PC-3 (cell line): ENCODE measurements around the gene MYO16. TPM values are rescaled to one million over a fixed set of nuclear protein-coding genes. Genes with fewer than 3 reads are reported as not detected.
"Not testable (repeated sequence)": the region's sequence is repeated elsewhere in the genome, so short reads cannot be mapped to it uniquely, and the experiment has no call there.

Experiments used
- ATAC-seq: fragments of 200-7000 bp; cut with Tn5 transposase; 2 replicates; pipeline ENCODE4 v1.9.1; 2020; ENCODE audit warnings: mild to moderate bottlenecking, moderate library complexity
- BruUV-seq: library from RNA; stranded (reverse); fragments of 400-500 nt; replicated peaks from 2 replicates; lab custom pipeline; 2021; lab: Mats Ljungman, UMichigan
- CTCF ChIA-PET: fragments of 300-600 bp; sonication (Branson Sonifier 250); formaldehyde crosslinking; loops from one replicate; lab custom pipeline; 2022; ENCODE audit warnings: antibody characterized with exemption; lab: Charles Lee
- POLR2A ChIA-PET: fragments of 300-600 bp; sonication (Branson Sonifier 250); formaldehyde crosslinking; loops from one replicate; lab custom pipeline; 2022; ENCODE audit warnings: antibody characterized with exemption; ENCODE audit not compliant: unreplicated experiment; lab: Charles Lee
- DNase-seq: peaks from one replicate; pipeline ENCODE4 v3.0.0-alpha.2; 2015
- H2AFZ ChIP-seq: fragments of 300-600 bp; sonication (generic); 2 replicates; pipeline ENCODE4 v1.6.0; 2016; ENCODE audit warnings: antibody characterized with exemption, low read length
- H3F3A ChIP-seq: fragments of 300-600 bp; sonication (generic); one replicate; pipeline ENCODE4 v1.6.0; 2017; ENCODE audit warnings: antibody characterized with exemption, low read length, control low read depth, mild to moderate bottlenecking; ENCODE audit not compliant: unreplicated experiment
- H3K27ac ChIP-seq: fragments of 300-600 bp; sonication (generic); 2 replicates; pipeline ENCODE4 v1.5.1; 2016; ENCODE audit warnings: mild to moderate bottlenecking, low read length
- H3K27me3 ChIP-seq: fragments of 300-600 bp; sonication (generic); 2 replicates; pipeline ENCODE4 v1.6.1; 2016; ENCODE audit warnings: low read length, mixed read lengths
- H3K36me3 ChIP-seq: fragments of 300-600 bp; sonication (generic); 2 replicates; pipeline ENCODE4 v1.6.1; 2016; ENCODE audit warnings: low read depth, mixed run types, low read length, mixed read lengths
- H3K4me1 ChIP-seq: fragments of 300-600 bp; sonication (generic); 2 replicates; pipeline ENCODE4 v1.5.1; 2016; ENCODE audit warnings: low read length; ENCODE audit not compliant: insufficient read depth
- H3K4me2 ChIP-seq: fragments of 300-600 bp; sonication (generic); 2 replicates; pipeline ENCODE4 v1.6.0; 2016; ENCODE audit warnings: low read length
- H3K4me3 ChIP-seq: fragments of 300-600 bp; sonication (generic); 2 replicates; pipeline ENCODE4 v1.5.1; 2016; ENCODE audit warnings: mild to moderate bottlenecking, low read length, mixed read lengths
- H3K79me2 ChIP-seq: fragments of 300-600 bp; sonication (generic); 2 replicates; pipeline ENCODE4 v1.6.1; 2017; ENCODE audit warnings: low read length, mixed read lengths
- H3K9ac ChIP-seq: fragments of 300-600 bp; sonication (generic); 2 replicates; pipeline ENCODE4 v1.6.0; 2016; ENCODE audit warnings: mild to moderate bottlenecking, low read length
- H3K9me2 ChIP-seq: fragments of 300-600 bp; sonication (generic); replicated peaks from 2 replicates; pipeline ENCODE4 v1.6.1; 2016; ENCODE audit warnings: mixed run types, low read length, mixed read lengths
- H3K9me3 ChIP-seq: fragments of 300-600 bp; sonication (generic); 2 replicates; pipeline ENCODE4 v1.6.1; 2016; ENCODE audit warnings: low read length, mixed read lengths
- H4K20me1 ChIP-seq: fragments of 300-600 bp; sonication (generic); 2 replicates; pipeline ENCODE4 v1.6.1; 2016; ENCODE audit warnings: low read length, mixed read lengths
- EZH2 ChIP-seq: fragments of 300-600 bp; sonication (generic); IDR thresholded peaks from one replicate; pipeline ENCODE4 v1.6.1; 2017; ENCODE audit warnings: antibody characterized with exemption, mild to moderate bottlenecking, low read length; ENCODE audit not compliant: unreplicated experiment
- EZH2phosphoT487 ChIP-seq: fragments of 300-600 bp; sonication (generic); IDR thresholded peaks from 2 replicates; pipeline ENCODE4 v1.6.1; 2018; ENCODE audit warnings: mild to moderate bottlenecking, antibody characterized with exemption, low read length, borderline replicate concordance
- intact Hi-C: fragments of 100-400 bp; cut with micrococcal nuclease; formaldehyde crosslinking; loops from 2 replicates; pipeline ENCODE4 v1.9.0; 2023
- total RNA-seq: library from RNA; depleted of rRNA; stranded (reverse); fragments of >200 nt; gene quantifications from 2 replicates; pipeline ENCODE4 v1.2.3, GENCODE V29; 2014
- TF ChIP-seq, protein P1 (sequence below): fragments of 300-600 bp; sonication (generic); conservative IDR thresholded peaks from 2 replicates; pipeline ENCODE4 v1.5.1; 2017; ENCODE audit warnings: antibody characterized with exemption, low read depth, mild to moderate bottlenecking, low read length

The MYO16 gene
- total RNA-seq, 1 experiment from 2014 or later = not detected

DNA sequence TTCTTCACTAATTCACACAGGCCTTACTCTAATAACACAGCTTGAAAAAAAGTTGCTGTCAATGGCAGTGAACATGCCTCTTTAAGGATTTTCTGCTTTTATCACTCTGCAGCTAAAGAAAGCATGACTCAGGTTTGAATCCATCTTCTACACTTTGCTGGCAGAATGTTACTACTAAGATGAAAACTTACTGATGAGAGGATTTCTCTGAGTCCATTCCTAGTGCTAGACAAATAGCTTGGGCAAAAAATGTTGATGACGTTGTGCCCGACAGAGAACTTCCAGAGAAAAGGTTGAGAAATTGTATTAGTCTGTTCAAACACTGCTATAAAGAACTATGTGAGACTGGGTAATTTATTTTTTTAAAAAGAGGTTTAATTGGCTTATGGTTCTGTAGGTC lies 585.0 kb downstream of the MYO16 start:
- Histone ChIP-seq H3K4me3 (no peak overlapping the region), H3K27ac (no peak overlapping the region), H4K20me1 (no peaks in the 10 kb centered on the region), H3K9me2 (no peaks in the 10 kb centered on the region), H3K79me2 (no peaks in the 10 kb centered on the region), H3K4me1 (peaks cover 30% of the 10 kb centered on the region), H2AFZ (no peak overlapping the region), H3K9ac (no peak overlapping the region), H3K36me3 (no peaks in the 10 kb centered on the region), H3K27me3 (no peaks in the 10 kb centered on the region), H3K9me3 (no peaks in the 10 kb centered on the region), H3K4me2 (no peak overlapping the region), H3F3A (no peaks in the 10 kb centered on the region)
- CTCF ChIA-PET = no interaction called here
- TF ChIP-seq EZH2phosphoT487 (no peak), EZH2 (no peak)
- TF ChIP-seq, protein P1, sequence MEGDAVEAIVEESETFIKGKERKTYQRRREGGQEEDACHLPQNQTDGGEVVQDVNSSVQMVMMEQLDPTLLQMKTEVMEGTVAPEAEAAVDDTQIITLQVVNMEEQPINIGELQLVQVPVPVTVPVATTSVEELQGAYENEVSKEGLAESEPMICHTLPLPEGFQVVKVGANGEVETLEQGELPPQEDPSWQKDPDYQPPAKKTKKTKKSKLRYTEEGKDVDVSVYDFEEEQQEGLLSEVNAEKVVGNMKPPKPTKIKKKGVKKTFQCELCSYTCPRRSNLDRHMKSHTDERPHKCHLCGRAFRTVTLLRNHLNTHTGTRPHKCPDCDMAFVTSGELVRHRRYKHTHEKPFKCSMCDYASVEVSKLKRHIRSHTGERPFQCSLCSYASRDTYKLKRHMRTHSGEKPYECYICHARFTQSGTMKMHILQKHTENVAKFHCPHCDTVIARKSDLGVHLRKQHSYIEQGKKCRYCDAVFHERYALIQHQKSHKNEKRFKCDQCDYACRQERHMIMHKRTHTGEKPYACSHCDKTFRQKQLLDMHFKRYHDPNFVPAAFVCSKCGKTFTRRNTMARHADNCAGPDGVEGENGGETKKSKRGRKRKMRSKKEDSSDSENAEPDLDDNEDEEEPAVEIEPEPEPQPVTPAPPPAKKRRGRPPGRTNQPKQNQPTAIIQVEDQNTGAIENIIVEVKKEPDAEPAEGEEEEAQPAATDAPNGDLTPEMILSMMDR = no peak
- BruUV-seq = no TSS peak
- no peak for DNase-seq
- intact Hi-C loops = loop anchor here (10.0 kb wide), 1 partner anchor 50 kb away; no protein-coding TSS in a partner anchor
- POLR2A ChIA-PET = no interaction called here
- ATAC-seq = no peak

DNA sequence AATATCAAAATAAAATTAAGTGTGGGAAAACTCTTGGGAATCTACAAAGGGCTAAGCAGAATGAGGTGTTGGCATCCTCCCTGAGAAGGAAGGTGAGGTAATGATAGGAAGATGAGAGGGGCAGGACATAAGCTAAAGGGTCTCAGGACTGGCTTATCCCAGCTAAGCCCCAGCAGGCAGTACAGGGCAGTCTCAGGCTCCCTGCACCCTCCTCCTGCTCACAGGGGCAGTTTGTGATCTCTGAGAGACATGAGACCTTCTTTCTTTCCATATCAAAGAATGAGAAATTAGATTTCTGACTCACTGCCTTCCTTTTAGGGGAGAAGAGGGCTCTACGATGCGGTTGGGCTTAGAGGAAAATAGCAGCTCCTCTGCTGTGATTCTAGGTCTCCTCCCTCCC lies 586.0 kb downstream of the MYO16 start:
- no peak for ATAC-seq
- Histone ChIP-seq H3K9me3 (no peaks in the 10 kb centered on the region), H3K9me2 (no peaks in the 10 kb centered on the region), H3K4me3 (no peak overlapping the region), H4K20me1 (no peaks in the 10 kb centered on the region), H3K27me3 (no peaks in the 10 kb centered on the region), H3K27ac (no peak overlapping the region), H3K9ac (no peak overlapping the region), H3K36me3 (no peaks in the 10 kb centered on the region), H3K4me2 (no peak overlapping the region), H3F3A (no peaks in the 10 kb centered on the region), H3K4me1 (peaks cover 20% of the 10 kb centered on the region), H2AFZ (no peak overlapping the region), H3K79me2 (no peaks in the 10 kb centered on the region)
- no peak for DNase-seq
- no peak for TF ChIP-seq EZH2
- TF ChIP-seq, protein P1 = no peak
- TF ChIP-seq EZH2phosphoT487 = no peak
- intact Hi-C loops = loop anchor here (10.0 kb wide), 1 partner anchor 49 kb away; no protein-coding TSS in a partner anchor
- ChIA-PET CTCF (no interaction called here), POLR2A (no interaction called here)
- BruUV-seq = no TSS peak

DNA sequence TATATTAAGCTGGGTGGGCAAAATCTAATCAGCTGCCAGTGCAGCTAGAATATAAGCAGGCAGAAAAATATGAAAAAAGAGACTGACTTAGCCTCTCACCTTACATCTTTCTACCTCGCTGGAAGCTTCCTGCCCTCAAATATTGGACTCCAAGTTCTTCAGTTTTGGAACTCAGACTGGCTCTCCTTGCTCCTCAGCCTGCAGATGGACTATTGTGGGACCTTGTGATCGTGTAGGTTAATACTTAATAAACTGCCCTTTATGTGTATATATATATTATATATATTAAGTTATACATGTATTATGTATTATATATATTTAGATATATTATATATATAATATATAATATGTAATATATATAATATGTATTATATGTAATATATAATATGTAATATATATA lies 588.1 kb downstream of the MYO16 start:
- H3K36me3 ChIP-seq, H3K27me3 ChIP-seq, CTCF ChIA-PET, H3F3A ChIP-seq, H3K9me2 ChIP-seq, H4K20me1 ChIP-seq, POLR2A ChIA-PET, ATAC-seq, H3K4me1 ChIP-seq, H3K9me3 ChIP-seq, H3K4me2 ChIP-seq, H3K27ac ChIP-seq, BruUV-seq, H3K79me2 ChIP-seq, H2AFZ ChIP-seq, H3K4me3 ChIP-seq, DNase-seq, H3K9ac ChIP-seq: not testable (repeated sequence)
- intact Hi-C loops = loop anchor here (10.0 kb wide), 1 partner anchor 47 kb away; no protein-coding TSS in a partner anchor
